GM19372 (cell line): Measurements from ENCODE around the gene OPCML.

Experiments
- ATAC-seq: cut with Tn5 transposase; IDR thresholded peaks from one replicate; pipeline ENCODE4 v1.9.1; 2021; ENCODE audit warnings: mild to moderate bottlenecking, low read depth, moderate library complexity; ENCODE audit not compliant: unreplicated experiment

The OPCML gene

GRCh38 chr11:132556316-132556715 lies 976.0 kb downstream of the OPCML start:
- ATAC-seq = no peak

- no peak for ATAC-seq
Observed at GRCh38 chr11:132555617-132556016, 976.7 kb downstream of the OPCML start.

- ATAC-seq = no peak
Observed at GRCh38 chr11:132551016-132551415, 981.3 kb downstream of the OPCML start.

GRCh38 chr11:132549561-132549960 lies 982.7 kb downstream of the OPCML start:
- ATAC-seq = no peak

DNA sequence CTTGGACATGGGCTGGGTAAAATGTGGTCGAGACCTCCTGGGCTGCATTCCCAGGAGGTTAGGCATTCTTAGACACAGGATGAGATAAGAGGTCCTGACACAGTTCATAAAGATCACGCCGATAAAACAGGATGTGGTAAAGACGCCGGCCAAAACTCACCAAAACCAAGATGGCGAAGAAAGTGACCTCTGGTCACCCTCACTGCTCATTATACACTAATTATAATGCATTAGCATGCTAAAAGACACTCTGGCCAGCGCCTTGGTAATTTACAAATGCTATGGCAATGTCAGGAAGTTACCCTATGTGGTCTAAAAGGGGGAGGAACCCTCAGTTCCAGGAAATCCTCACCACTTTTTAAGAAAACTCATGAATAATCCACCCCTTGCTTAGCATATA lies 983.3 kb downstream of the OPCML start:
- no peak for ATAC-seq

DNA sequence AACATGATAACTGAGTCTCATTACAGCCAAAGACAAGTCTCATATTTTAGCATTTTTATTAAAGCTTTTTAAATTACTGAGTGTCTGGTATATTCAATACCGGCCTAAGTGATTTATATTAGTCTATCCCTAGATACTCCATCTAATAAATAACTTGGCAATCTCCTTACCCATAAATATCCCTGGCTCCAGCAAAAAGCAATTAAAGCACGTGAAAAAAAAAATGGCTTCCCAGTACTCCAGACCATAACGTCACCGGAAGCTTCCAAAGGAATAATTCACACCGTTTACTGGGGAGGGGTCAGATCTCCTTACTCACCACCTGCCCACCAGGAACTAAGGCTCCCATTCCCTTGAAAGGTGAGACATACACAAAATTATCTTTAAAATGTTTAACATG lies 988.3 kb downstream of the OPCML start:
- ATAC-seq = no peak

DNA sequence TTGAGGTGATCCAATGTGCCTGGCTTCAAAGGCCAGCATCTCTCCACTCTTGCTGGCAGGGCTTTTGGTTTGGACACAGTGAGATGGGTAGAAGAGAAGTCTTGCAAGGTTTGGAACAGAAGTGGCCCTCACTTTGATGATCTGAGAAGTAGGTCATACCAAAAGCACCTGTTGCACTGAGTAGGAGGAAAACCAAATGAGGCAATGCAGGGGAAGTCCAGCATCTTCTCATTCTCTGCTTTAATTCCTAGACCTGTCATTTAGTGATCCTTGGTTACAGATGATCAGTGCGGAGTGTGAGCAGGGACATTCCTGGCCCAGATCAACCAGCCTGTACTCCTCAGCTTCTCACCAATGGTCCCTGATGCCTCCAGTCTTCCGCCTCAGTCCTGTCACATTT lies 990.5 kb downstream of the OPCML start:
- no peak for ATAC-seq

GRCh38 chr11:132540581-132540980 lies 991.7 kb downstream of the OPCML start:
- no peak for ATAC-seq

DNA sequence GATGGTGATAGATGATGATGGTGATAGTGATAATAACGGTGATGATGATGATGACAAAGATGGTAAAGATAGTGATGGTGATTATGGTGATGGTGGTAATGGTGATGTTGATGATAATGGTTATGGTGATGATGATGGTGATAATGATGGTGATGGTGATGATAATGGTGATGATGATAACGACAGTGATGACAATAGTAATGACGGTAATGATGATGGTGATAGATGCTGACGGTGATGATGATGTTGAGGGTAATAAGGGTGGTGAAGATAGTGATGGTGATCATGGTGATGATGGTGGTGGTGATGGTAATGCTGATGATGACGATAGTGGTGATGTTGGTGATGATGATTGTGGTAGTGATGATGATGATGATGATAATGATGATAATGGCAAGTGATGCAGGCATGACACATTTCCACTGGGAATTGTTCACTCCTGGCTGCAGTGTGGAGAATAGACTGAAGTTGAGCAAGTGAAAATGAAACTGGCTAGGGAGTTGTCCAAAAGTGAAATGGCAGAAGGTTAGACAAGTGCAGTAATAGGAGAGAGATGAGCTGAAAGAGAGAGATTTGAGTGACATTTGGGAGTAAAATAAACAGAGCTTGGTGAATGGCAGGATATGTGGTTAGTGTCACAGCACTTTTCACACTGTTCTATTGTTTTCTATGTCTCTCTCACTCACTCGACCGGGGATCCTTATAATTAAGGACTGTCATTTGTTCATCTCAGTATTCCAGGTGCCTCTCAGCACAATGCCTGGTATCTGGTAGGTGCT lies 992.5 kb downstream of the OPCML start:
- no peak for ATAC-seq

DNA sequence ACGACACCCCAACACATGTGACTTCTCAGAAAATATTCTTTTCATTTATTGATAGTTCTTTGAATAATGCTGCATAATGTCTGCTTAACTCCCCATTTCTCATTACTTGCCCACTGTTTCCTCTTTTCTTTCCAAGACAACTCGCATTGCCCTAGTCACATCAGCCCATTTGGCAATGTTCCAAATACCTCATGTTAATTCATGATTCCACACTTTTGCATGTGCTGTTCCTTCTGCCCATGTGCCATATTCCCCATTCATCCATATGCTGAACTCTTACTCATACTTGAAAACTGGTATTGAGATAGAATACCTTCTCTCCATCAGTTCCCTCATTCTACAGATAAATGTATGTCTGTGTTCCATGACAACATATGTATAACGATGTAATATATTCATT lies 993.7 kb downstream of the OPCML start:
- no peak for ATAC-seq

- ATAC-seq = no peak
Observed at GRCh38 chr11:132535830-132536229, 996.5 kb downstream of the OPCML start.

DNA sequence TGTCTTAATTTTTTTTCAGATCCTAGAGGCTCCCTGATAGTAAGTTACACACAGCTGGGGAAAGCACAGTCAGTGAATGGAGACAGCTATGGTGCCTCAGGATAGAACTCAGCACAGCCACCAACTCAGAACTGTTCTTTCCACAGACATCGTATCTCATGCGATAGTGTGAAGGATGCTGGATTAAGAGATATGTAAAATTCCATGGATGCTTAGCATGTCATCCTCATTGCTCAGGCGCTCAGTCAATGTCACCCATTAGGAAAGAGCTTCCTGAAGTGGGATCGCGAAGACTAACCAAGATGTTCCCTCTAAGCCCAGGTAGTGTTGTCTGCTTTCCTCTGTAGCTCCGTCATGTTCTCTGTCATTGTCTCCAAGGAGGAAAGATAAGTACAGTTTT lies 1000.4 kb downstream of the OPCML start:
- no peak for ATAC-seq

- no peak for ATAC-seq
Observed at GRCh38 chr11:132528181-132528580, 1004.1 kb downstream of the OPCML start.

DNA sequence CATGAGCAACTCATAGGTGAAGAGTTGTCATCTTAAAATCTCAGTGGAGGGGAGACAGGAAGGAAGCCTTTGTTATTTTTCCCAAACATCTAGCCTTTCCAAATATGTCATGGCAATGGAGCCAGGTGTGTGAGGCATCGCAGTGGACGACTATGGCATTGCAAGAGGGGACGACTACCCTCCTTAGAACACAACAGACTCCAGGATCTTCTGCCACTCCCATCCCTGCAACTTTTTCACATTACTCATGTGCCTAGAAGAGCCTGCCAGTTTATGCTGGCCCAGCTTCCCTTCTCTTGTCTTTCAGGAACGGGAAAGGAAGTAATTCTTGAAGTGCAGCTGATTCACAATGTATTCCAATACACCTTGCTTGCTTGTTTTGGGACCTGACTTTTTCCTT lies 1008.4 kb downstream of the OPCML start:
- ATAC-seq = no peak

DNA sequence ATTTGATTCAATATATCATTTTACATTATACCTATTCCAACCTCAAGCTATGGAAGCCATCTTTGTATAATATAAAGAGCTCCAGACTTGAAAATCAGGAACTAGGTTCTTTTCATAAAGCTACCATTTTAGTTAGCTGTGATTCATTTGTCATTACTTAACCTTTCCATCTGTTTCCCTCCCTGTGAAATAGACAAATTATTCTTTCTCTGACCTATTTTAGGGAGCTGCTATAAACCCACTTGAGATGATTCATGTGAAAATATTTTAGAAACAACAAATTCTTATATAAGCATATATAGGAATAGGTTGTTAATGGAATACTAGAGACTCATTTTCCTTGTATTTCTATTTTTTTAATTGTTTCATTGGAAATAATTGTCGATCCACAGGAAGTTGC lies 1012.1 kb downstream of the OPCML start:
- ATAC-seq = no peak

DNA sequence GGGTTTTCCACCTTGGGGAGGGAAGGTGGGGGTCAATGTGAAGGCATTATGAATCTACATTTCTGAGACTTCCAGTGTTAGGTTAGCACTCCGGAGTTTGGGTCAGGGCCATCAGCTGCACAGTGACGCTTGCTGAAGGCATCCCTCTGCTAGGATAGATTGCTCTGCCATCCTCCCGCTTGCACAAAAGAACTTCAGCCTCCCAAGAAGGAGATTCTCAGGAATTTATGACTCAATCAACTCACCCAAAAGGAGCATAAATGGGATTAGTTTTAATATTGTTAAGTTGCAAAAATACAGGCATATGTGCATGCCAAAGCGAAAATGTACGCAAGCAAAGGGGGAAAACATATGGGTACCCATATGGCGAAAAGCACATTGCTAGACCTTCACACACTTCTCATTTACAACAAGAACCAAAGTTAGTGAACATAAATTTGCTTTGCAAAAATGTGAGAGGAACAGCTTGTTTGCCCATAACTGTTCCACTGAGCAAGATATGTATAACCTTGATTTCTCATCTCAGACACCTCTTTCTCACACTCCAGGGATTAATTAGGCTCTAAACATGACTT lies 1013.0 kb downstream of the OPCML start:
- ATAC-seq = no peak

- no peak for ATAC-seq
Observed at GRCh38 chr11:132504501-132505041, 1027.7 kb downstream of the OPCML start.

- ATAC-seq = no peak
Observed at GRCh38 chr11:132501356-132501755, 1030.9 kb downstream of the OPCML start.

- ATAC-seq = no peak
Observed at GRCh38 chr11:132499661-132500060, 1032.6 kb downstream of the OPCML start.

GRCh38 chr11:132496341-132496740 lies 1036.0 kb downstream of the OPCML start:
- no peak for ATAC-seq

DNA sequence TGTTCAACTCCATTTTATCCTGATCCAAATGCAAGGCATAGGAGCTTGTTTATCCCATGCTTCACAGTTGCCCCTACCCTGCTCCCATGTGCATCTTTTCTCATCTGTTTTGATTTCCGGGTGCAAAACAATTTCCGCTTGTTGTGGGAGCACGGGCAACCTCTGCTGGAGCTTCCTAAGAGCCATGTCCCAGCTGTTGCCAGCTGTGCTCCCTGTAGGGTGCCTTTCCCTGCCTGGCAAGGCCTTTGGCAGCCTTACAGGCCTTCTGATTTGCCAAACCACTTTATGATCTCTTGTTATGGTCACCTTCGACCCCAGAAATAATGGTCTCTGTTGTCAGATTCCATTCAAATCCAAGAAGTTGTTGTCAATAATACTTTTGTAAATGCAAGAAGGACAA lies 1038.5 kb downstream of the OPCML start:
- ATAC-seq = no peak

DNA sequence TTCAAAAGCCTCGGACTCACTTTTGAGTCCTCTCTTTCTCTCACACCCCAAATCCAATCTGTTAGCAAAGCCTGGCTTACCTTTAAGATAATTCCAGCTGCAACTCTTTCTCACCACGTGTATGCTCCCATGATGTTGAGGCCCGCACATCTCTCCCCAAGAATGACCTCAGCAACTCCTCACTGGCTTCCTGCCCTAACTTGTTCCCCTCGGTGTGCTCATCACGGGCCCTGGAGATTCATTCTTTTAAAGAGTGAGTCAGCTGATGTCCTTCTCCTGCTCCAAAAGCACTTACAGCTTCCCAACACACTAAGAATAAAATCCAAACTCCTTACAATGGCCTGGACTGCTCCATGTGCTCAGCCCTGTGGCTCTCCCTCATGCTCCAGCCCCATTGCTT lies 1041.3 kb downstream of the OPCML start:
- no peak for ATAC-seq
